Measurements from ENCODE around the gene SEMA3C.

The SEMA3C gene

GRCh38 chr7:80819503-80819902 lies 99.3 kb downstream of the SEMA3C start:
- no peak for DNase-seq

- no peak for DNase-seq
These were observed 100.7 kb downstream of the SEMA3C start for GRCh38 chr7:80818181-80818580.

- DNase-seq = no peak
These were observed 102.0 kb downstream of the SEMA3C start for GRCh38 chr7:80816806-80817205.

GRCh38 chr7:80815733-80816132 lies 103.1 kb downstream of the SEMA3C start:
- DNase-seq = no peak

- DNase-seq = no peak
These were observed 109.3 kb downstream of the SEMA3C start for GRCh38 chr7:80809545-80809944.

GRCh38 chr7:80807166-80807900 lies 111.5 kb downstream of the SEMA3C start:
- DNase-seq = no peak

GRCh38 chr7:80806663-80807062 lies 112.2 kb downstream of the SEMA3C start:
- DNase-seq = no peak

GRCh38 chr7:80804589-80804988 lies 114.3 kb downstream of the SEMA3C start:
- no peak for DNase-seq

- DNase-seq = no peak
These were observed 116.3 kb downstream of the SEMA3C start for GRCh38 chr7:80802527-80802926.

GRCh38 chr7:80794631-80795573 lies 123.9 kb downstream of the SEMA3C start:
- DNase-seq = no peak

GRCh38 chr7:80791509-80791929 lies 127.3 kb downstream of the SEMA3C start:
- no peak for DNase-seq

- DNase-seq = no peak
These were observed 128.0 kb downstream of the SEMA3C start for GRCh38 chr7:80790877-80791276.

- DNase-seq = no peak
These were observed 131.1 kb downstream of the SEMA3C start for GRCh38 chr7:80787721-80788120.

- no peak for DNase-seq
These were observed 132.8 kb downstream of the SEMA3C start for GRCh38 chr7:80785961-80786536.

GRCh38 chr7:80785276-80785675 lies 133.6 kb downstream of the SEMA3C start:
- DNase-seq = no peak

GRCh38 chr7:80783678-80784327 lies 135.0 kb downstream of the SEMA3C start:
- DNase-seq = no peak

- no peak for DNase-seq
These were observed 135.6 kb downstream of the SEMA3C start for GRCh38 chr7:80783186-80783677.

GRCh38 chr7:80781561-80781979 lies 137.3 kb downstream of the SEMA3C start:
- no peak for DNase-seq

GRCh38 chr7:80781146-80781545 lies 137.7 kb downstream of the SEMA3C start:
- DNase-seq = no peak

GRCh38 chr7:80779456-80779855 lies 139.4 kb downstream of the SEMA3C start:
- DNase-seq = no peak

- no peak for DNase-seq
These were observed 143.0 kb downstream of the SEMA3C start for GRCh38 chr7:80775897-80776296.

GRCh38 chr7:80775482-80775881 lies 143.4 kb downstream of the SEMA3C start:
- DNase-seq = no peak

- DNase-seq = no peak
These were observed 144.0 kb downstream of the SEMA3C start for GRCh38 chr7:80774843-80775242.

Data from NCI-H1694 treated with DMSO at 0.1 percent for 48 hours (cell line).